Urinary bladder (tissue), 4 donors: ENCODE measurements around the gene FAM13A. TPM values are rescaled to one million over a fixed set of nuclear protein-coding genes. Genes with fewer than 3 reads are reported as not detected.

Experiments
- DNase-seq: peaks from one replicate; pipeline ENCODE4 v3.0.0-alpha.2; 2015; ENCODE audit errors: extremely low spot score
- H3K27ac ChIP-seq: one replicate; pipeline ENCODE4 v1.5.1; 2013; ENCODE audit warnings: low read depth, mild to moderate bottlenecking, moderate library complexity
- H3K36me3 ChIP-seq: one replicate; pipeline ENCODE4 v1.6.1; 2013; ENCODE audit warnings: mild to moderate bottlenecking, moderate library complexity; ENCODE audit not compliant: insufficient read depth
- H3K4me1 ChIP-seq: one replicate; pipeline ENCODE4 v1.6.1; 2013; ENCODE audit warnings: mild to moderate bottlenecking, moderate library complexity; ENCODE audit not compliant: insufficient read depth
- H3K4me3 ChIP-seq: one replicate; pipeline ENCODE4 v1.5.1; 2013; ENCODE audit warnings: low read depth, low read length
- WGBS: extraction: QIAGEN DNeasy Blood & Tissue Kit; methylation state at CpG from one replicate; pipeline ENCODE4 v1.1.7; 2013; 5-methylcytosine and 5-hydroxymethylcytosine counted together
- polyA plus RNA-seq: library from polyadenylated mRNA; stranded (reverse); fragments of 200-250 nt; gene quantifications from one replicate; pipeline ENCODE4 v1.2.3, GENCODE V29; 2013
- total RNA-seq: library from RNA; depleted of rRNA; stranded (reverse); fragments of >200 nt; gene quantifications from one replicate; pipeline ENCODE4 v1.2.3, GENCODE V29; 2014
- donor health status: healthy with polysubstance abuse.
- donor health status: healthy.

FAM13A gene
- total and polyA plus RNA-seq, 2 donors: 21.9 to 85.3 TPM

DNA sequence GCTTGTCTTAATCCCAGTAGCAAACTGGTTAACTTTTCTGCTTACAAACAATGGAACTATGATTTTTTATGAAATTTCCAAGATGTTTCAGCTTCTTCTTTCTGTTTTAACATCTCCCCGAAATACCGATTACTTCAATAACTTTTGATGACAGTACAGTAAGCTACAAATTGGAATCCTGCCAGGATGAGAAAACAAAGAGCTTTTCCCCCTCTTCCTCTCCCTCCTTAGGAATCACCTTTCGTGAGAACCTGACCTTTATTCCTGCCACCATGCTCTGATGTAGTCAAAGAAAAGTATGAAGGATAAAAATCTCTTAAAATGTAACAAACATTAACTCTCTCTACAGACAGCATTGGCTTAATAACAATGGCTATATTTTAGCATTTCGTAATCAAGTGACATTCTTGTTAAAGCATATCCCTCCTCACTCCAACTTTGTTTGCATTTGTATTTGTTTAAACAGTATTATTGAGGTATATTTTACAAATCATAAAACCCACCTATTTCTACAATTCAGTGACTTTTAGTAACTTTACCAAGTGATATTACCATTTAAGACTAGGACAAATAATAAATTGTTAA, 210.7 kb downstream of the FAM13A start:
- 48% methylated on average over 4 of the region's 4 CpGs for WGBS
- Histone ChIP-seq H3K36me3 (no peaks in the 10 kb centered on the region), H3K4me1 (no peaks in the 10 kb centered on the region), H3K4me3 (no peak overlapping the region), H3K27ac (no peak overlapping the region)
- DNase-seq: no peak

DNA sequence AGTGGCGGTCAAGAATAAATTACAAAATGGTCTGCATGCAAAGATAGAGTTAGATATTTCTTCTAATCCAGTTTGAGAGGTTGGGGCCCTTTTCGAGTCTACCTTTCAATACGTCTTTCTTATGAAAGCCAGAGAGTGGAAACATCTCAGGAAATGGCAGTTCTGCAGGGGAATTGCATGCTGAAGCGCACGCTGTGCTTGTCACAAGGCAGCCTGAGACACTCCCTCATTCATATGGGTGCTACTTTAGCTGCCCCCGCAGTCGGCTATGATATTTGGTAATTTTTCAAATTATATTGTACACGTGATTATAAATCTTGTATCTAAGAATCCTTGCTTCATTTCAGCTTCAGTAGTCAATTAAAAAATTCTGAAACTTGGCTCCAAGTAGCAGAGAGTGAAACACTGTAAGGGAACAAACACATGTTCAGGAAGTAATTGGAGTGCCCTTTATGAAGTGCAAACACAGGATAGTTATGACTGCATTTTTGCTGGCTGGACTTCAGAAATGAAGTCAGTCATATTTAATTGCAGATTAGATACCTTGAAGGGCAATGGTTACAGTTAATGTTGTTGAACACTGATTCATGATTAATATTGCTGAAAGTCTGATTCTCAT, 213.8 kb downstream of the FAM13A start:
- no peaks in the 10 kb centered on the region for H3K36me3 ChIP-seq
- no peaks in the 10 kb centered on the region for H3K4me1 ChIP-seq
- H3K4me3 ChIP-seq: no peak overlapping the region
- no peak overlapping the region for H3K27ac ChIP-seq
- WGBS: 80% methylated on average over 8 of the region's 8 CpGs
- DNase-seq: no peak

DNA sequence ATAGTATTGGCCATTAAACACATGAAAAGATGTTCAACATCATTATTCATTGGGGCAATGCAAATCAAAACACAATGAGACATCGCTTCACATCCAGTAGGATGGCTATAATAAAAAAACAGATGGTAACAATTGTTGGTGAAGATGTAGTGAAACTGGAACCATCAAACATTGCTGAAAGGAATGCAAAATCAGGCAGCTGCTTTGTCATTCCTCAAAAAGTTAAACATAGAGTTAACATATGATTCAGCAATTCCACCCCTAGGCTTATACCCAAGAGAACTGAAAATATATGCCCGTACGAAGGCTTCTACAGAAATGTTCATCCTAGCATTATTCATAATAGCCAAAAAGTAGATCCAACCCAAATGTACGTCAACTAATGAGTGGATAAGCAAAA, 215.3 kb downstream of the FAM13A start:
- no peak for DNase-seq
- WGBS: 89% methylated on average over 4 of the region's 4 CpGs
- H3K4me3 ChIP-seq: no peak overlapping the region

DNA sequence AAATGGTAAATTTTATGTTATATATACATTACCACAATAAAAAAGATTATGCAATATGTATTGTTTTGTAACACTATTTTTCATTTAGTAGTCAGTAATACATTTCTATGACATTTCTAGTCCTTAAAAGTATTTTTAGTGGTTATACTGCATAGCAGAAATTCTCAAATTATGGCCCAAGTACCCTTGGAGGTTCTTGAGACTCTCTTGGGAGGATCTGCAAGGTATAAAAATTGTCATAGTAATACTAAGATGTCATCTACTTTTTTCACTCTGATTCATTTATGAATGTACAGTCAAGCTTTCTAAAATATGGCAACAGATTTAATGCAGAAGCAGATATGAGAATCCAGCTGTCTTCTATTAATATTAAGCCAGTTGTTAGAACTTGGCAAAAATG, 220.8 kb downstream of the FAM13A start:
- DNase-seq: no peak
- H3K4me1 ChIP-seq: no peaks in the 10 kb centered on the region
- no peak overlapping the region for H3K27ac ChIP-seq
- H3K36me3 ChIP-seq: no peaks in the 10 kb centered on the region
- no peak overlapping the region for H3K4me3 ChIP-seq

More for the DNA sequence above, 215.3 kb downstream of the FAM13A start:
- H3K4me1 ChIP-seq: no peaks in the 10 kb centered on the region
- no peaks in the 10 kb centered on the region for H3K36me3 ChIP-seq
- H3K27ac ChIP-seq: no peak overlapping the region

DNA sequence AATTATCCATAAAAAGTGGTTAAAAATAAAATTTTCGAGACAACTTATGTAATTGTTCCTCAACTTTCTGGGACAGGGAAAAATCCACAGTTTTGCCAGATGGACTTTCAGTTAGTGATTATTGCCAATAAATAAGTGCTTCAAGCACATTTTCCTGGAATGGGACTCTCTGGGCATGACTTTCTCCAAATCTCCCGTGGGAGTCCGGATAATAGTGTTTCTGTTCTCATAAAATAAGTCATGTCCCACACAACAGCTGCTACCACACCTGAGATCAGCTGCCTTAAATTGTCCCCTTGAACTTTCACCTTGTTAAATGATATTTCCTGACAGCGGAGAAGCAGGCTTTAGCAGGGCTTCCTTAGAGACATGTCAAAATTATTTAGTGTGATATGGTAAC, 226.0 kb downstream of the FAM13A start:
- H3K4me1 ChIP-seq: no peaks in the 10 kb centered on the region
- no peak for DNase-seq
- no peaks in the 10 kb centered on the region for H3K36me3 ChIP-seq
- no peak overlapping the region for H3K27ac ChIP-seq
- WGBS: 37% methylated on average over 4 of the region's 4 CpGs
- H3K4me3 ChIP-seq: no peak overlapping the region

DNA sequence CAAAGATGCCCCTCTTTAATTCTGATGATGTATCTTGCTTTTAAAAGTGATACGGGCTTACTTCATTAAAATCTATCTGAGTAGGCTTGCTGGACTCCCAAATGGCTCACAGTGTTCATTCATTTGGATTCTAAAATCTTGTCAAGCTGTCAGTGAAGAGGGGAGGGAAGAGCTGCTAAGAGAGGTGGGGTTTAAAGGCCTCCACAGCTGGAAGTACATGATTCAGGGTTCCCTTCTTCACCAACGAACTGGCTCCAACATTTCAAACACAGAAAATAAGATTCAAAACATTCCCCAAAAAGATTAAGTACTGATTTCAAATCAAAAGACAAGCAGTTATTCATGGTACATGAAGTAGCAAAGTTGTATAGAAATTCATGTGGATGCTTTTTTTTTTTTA, 226.4 kb downstream of the FAM13A start:
- peak overlapping the region; percentile 59 for H3K27ac ChIP-seq

DNA sequence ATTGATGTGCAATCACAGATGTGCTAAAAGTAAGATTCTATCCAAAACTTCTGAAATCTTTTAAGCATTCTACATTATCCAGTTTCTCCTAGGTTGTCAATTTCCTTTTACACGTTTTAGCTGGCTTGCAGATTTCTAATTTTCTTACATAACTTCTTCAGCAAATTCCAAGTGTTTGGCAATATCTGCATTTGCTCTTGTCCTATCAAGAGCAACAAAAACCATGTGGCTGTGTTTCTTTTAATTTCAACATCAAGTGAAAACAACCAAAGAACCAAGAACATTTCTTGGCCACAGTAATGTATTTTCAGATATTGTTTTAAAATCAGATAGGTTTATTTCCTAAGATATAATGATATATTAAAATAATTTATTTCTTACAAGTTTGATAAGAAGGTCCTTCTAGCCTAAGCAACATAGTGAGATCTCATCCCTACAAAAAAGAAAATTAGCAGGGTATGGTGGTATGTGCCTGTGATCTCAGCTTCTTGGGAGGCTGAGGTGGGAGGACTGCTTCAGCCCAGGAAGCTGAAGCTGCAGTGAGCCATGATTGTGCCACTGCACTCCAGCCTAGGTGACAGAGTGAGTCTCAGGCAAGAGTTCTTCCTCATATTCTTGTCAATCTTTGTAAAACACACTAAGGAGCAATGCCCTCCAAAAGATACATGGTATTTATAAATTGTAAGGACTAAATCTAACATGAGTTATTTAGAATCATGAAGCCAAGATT, 228.0 kb downstream of the FAM13A start:
- Histone ChIP-seq H3K4me1 (no peaks in the 10 kb centered on the region), H3K4me3 (no peak overlapping the region), H3K27ac (no peak overlapping the region), H3K36me3 (no peaks in the 10 kb centered on the region)
- no peak for DNase-seq
- 73% methylated on average over 1 of the region's 1 CpG for WGBS

More for the DNA sequence above, 226.4 kb downstream of the FAM13A start:
- WGBS: 58% methylated on average over 2 of the region's 2 CpGs
- no peak overlapping the region for H3K4me3 ChIP-seq
- H3K36me3 ChIP-seq: no peaks in the 10 kb centered on the region
- H3K4me1 ChIP-seq: no peaks in the 10 kb centered on the region
- DNase-seq: no peak

DNA sequence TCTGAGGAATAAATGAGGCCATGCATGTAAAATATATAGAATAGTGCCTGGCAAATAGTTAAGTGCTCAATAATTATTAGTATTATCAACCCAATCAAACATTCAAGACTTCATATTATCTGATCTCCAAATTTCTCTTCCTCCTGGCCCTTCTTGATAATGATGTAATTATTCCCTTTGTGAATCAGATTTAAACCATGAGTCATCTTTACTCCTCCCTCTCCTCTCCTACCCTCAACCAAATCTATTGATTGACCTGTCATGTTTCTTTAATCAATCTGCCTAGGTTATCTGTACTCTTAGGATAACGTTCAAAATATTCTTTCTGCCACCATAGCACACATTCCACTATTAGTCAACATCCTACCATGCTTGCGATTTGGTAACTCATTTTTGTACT, 229.5 kb downstream of the FAM13A start:
- H3K36me3 ChIP-seq: no peaks in the 10 kb centered on the region
- H3K4me3 ChIP-seq: no peak overlapping the region
- no peaks in the 10 kb centered on the region for H3K4me1 ChIP-seq
- H3K27ac ChIP-seq: no peak overlapping the region
- no peak for DNase-seq
- WGBS: 85% methylated on average over 2 of the region's 2 CpGs

DNA sequence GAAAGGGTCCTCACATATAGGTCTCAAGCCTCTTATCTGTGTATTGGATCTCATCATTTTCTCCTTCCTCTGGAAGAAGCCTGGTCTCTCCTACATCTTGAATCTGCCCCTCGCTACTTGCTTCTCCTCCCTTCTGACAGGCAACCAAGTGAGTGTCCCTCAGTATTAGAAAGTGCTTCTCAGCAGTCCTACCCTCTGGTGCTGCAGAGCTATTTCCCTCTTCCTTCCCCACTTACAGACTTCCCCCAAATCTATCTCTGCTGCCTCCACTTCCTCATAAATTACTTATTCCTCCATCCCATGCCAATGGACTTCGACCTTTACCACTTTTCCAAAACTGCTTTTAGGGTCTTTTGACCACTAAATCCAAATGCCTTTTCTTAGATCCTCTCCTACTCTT, 230.2 kb downstream of the FAM13A start:
- Histone ChIP-seq H3K36me3 (no peaks in the 10 kb centered on the region), H3K27ac (no peak overlapping the region), H3K4me3 (no peak overlapping the region), H3K4me1 (no peaks in the 10 kb centered on the region)
- no peak for DNase-seq
- WGBS: 96% methylated on average over 2 of the region's 2 CpGs

DNA sequence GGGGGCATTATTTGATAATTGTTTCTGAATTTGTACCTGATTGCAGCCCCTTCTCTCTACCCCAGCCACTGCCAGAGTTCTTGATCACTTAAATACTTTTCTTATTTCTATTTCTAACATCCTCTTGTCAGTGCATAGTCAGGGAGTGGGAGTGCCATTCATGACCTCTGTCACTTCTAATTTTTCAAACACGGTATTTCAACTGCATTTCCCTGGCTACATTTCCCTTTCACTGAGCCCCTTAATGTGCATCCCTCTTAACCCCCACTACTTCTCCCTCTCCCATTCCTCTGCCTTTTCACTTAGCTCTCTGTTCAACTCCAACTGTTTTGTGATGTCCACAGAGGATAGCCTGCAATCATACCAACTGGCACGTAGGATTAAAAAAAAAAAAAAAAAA, 231.1 kb downstream of the FAM13A start:
- Histone ChIP-seq H3K27ac (no peak overlapping the region), H3K4me1 (no peaks in the 10 kb centered on the region), H3K36me3 (no peaks in the 10 kb centered on the region), H3K4me3 (no peak overlapping the region)
- WGBS: 78% methylated on average over 2 of the region's 2 CpGs
- no peak for DNase-seq

DNA sequence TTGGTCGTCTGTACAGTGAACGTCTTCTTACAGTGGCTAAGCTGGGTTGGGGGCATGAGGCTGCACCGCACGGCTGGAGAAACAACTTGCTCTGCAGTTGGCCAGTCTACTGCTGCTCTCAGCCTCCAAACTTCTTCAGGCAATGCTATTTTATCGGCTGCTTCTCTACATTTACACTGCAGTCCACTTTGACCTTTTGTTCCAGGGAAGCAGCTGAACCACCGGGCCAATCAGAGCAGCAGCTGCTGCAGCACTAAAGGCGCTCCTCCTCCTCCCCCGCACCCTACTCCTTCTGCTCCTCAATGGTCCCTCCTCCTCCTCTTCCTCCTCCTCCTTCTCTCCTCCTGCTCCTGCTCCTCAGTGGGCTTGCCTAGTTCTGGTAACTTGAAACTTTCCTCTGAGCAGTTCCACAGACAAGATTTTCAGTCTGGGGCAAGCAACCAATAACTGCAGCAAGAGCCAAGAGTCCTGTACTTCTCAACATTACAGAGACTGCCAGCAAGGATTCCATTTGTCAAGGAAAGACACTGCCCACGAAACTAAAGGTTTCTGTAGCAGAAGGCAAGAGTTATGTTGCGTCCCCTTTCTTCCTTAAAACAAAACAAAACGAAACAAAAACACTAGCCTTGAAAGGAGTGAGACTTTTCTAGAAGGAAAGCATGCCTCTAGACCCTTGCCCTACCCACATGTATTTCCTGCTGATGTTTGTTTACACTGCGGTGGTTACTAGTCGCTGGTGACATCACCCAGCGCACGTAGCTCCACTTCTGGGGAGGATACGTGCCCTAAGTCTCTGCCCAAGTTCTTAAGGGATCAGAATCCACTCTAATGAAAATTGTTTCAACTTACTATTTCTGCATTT, 233.7 kb downstream of the FAM13A start:
- no peaks in the 10 kb centered on the region for H3K36me3 ChIP-seq
- no peaks in the 10 kb centered on the region for H3K4me1 ChIP-seq
- H3K27ac ChIP-seq: peak overlapping the region; percentile 81
- peak; percentile 95 for DNase-seq
- H3K4me3 ChIP-seq: peak overlapping the region; percentile 42
- WGBS: under 1% methylated on average over 16 of the region's 16 CpGs

DNA sequence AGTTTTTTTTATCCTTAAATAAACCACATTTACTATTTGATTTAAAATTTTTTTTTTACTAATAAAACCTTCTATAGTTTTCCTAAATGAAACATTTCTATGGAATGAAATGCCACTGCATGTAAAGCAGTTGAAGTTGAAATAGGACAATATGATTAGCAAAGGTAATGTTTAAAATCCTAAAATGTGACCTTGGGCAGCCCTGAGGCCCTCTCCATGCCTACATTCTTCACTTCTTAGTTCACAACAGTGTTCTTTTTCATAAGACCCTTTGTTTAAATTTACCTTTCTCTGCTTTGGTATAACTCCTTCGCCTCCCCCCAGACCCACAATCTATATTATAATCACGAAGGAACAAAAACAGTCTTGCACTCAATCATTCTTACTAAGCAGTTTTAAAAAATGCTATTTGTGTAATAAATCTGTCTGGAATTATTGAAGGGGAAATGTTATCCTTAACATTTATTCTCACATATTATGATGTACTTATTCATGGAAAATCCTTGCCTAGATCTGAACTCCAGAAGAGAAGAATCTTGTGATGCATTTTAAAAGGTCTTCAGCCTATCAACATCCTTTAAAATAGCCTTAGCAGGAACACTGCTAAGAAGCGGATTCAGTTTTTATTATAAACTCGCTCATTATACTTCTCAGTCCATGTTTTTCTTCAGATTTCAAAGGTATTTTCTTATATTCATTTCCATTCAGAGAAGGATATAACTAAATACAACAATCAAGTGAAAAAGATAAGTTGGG, 234.8 kb downstream of the FAM13A start:
- no peak for DNase-seq
- Histone ChIP-seq H3K36me3 (no peaks in the 10 kb centered on the region), H3K4me1 (no peaks in the 10 kb centered on the region), H3K27ac (peak overlapping the region; percentile 67), H3K4me3 (peak overlapping the region; percentile 42)
- WGBS: 25% methylated on average over 4 of the region's 4 CpGs

DNA sequence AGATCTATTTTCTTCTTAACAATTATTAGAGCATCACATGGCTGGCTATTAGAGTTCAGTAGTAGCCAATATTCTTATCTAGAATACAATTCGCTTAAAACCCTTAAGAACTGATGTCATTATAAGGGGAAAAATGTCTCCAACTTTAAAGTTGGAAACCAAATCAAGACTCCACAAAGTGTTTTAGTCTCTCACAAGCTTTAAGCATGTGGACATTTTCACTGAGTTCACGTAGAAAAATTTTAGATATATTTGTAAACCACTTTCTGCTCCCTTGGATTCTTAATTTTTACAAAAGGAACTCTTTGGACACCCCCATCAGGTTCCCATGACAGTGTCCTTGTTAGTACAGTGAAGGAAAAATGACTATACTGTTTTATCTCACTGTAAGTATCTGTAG, 235.5 kb downstream of the FAM13A start:
- no peaks in the 10 kb centered on the region for H3K4me1 ChIP-seq
- peak overlapping the region; percentile 58 for H3K4me3 ChIP-seq
- H3K27ac ChIP-seq: no peak overlapping the region
- WGBS: 18% methylated on average over 2 of the region's 2 CpGs
- DNase-seq: no peak
- no peaks in the 10 kb centered on the region for H3K36me3 ChIP-seq
